Measurements from ENCODE around the gene TMEM131L. TPM values are rescaled to one million over a fixed set of nuclear protein-coding genes. Genes with fewer than 3 reads are reported as not detected.

The TMEM131L gene
- polyA plus RNA-seq, 4 donors: 0.22 to 9.1 (median 1.9) TPM

- FAIRE-seq (no peak), DNase-seq (no peak)
- no peaks in the 10 kb centered on the region for H3K9me3 ChIP-seq (ENCODE audit: control insufficient read depth in 2 of 2, insufficient read depth in 1 of 2, low read depth in 1 of 2, low read length in 1 of 2)
- peaks cover 0 to 37% (median 5%) of the 10 kb centered on the region in 3 donors for H3K36me3 ChIP-seq (ENCODE audit: control insufficient read depth in 3 of 3, insufficient read depth in 2 of 3, low read depth in 1 of 3, low read length in 3 of 3)
- H3K27me3 ChIP-seq (ENCODE audit: control insufficient read depth in 3 of 3, insufficient read depth in 3 of 3, low read length in 3 of 3): no peaks in the 10 kb centered on the region
- 71 to 84% (median 72%) methylated on average over 12 of the region's 12 CpGs for WGBS, 3 donors
- no peak overlapping the region for H3K27ac ChIP-seq (ENCODE audit: low read depth in 1 of 3, low read length in 2 of 3)
- H3K4me3 ChIP-seq (ENCODE audit: low read depth in 1 of 3, low read length in 3 of 3): no peak overlapping the region
- H3K4me1 ChIP-seq (ENCODE audit: control insufficient read depth in 3 of 3, insufficient read depth in 2 of 3, low read depth in 1 of 3, low read length in 2 of 3): no peaks in the 10 kb centered on the region
Measured at GRCh38 chr4:153622778-153623240, 156.6 kb downstream of the TMEM131L start.

DNA sequence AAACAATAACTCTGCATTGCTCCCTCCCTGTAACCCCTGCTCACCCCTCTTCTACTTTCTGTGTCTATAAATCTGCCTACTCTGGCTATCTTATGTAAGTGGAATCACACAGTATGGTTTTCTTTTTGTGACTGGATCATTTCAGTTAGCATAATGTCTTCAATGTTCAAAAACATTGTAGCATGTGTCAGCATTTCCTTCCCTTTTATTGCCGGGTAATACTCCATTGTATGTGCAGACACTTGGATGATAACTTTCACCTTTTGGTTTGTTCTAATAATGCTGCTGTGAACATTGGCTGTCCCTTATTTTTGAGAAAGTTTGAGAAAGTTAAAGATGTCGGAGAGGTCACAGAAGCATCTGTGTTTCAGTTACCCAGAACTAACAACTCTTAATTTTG lies 157.3 kb downstream of the TMEM131L start:
- H3K27ac ChIP-seq (ENCODE audit: low read depth in 1 of 3, low read length in 2 of 3): no peak overlapping the region
- 80 to 93% (median 88%) methylated on average over 2 of the region's 2 CpGs for WGBS, 3 donors
- no peaks in the 10 kb centered on the region for H3K9me3 ChIP-seq (ENCODE audit: control insufficient read depth in 2 of 2, insufficient read depth in 1 of 2, low read depth in 1 of 2, low read length in 1 of 2)
- DNase-seq (no peak), FAIRE-seq (no peak)
- H3K4me1 ChIP-seq (ENCODE audit: control insufficient read depth in 3 of 3, insufficient read depth in 2 of 3, low read depth in 1 of 3, low read length in 2 of 3): no peaks in the 10 kb centered on the region
- peaks cover 0 to 41% (median 5%) of the 10 kb centered on the region in 3 donors for H3K36me3 ChIP-seq (ENCODE audit: control insufficient read depth in 3 of 3, insufficient read depth in 2 of 3, low read depth in 1 of 3, low read length in 3 of 3)
- no peaks in the 10 kb centered on the region for H3K27me3 ChIP-seq (ENCODE audit: control insufficient read depth in 3 of 3, insufficient read depth in 3 of 3, low read length in 3 of 3)
- H3K4me3 ChIP-seq (ENCODE audit: low read depth in 1 of 3, low read length in 3 of 3): no peak overlapping the region

- FAIRE-seq (no peak), DNase-seq (no peak)
- H3K27me3 ChIP-seq (ENCODE audit: control insufficient read depth in 3 of 3, insufficient read depth in 3 of 3, low read length in 3 of 3): no peaks in the 10 kb centered on the region
- peaks cover 0 to 48% (median 0%) of the 10 kb centered on the region in 3 donors for H3K36me3 ChIP-seq (ENCODE audit: control insufficient read depth in 3 of 3, insufficient read depth in 2 of 3, low read depth in 1 of 3, low read length in 3 of 3)
- H3K9me3 ChIP-seq (ENCODE audit: control insufficient read depth in 2 of 2, insufficient read depth in 1 of 2, low read depth in 1 of 2, low read length in 1 of 2): peaks cover 0 to 10% of the 10 kb centered on the region in 2 donors
- H3K4me1 ChIP-seq (ENCODE audit: control insufficient read depth in 3 of 3, insufficient read depth in 2 of 3, low read depth in 1 of 3, low read length in 2 of 3): no peaks in the 10 kb centered on the region
- H3K4me3 ChIP-seq (ENCODE audit: low read depth in 1 of 3, low read length in 3 of 3): no peak overlapping the region
- WGBS, 3 donors: 77 to 97% (median 79%) methylated on average over 8 of the region's 8 CpGs
- no peak overlapping the region for H3K27ac ChIP-seq (ENCODE audit: low read depth in 1 of 3, low read length in 2 of 3)
Measured at GRCh38 chr4:153628796-153629315, 162.7 kb downstream of the TMEM131L start.

DNA sequence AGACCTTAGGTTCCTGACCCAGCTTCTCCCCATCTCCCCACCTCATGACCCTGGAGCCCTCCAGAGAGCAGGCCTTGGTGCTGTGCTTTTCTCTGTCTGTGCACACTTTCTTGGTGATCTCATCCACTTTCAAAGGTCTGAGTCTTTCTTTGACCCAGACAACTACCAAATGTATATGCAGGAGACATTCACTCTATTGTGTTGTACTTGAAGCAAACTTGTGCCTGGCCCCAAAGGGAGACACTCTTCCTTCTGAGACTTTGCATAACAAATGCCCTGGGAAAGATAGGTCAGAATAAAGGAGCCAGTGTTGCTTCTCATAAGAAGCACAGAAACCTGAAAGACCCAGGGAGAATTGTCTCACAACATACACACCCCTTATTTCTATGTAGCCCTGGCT lies 163.6 kb downstream of the TMEM131L start:
- no peaks in the 10 kb centered on the region for H3K4me1 ChIP-seq (ENCODE audit: control insufficient read depth in 3 of 3, insufficient read depth in 2 of 3, low read depth in 1 of 3, low read length in 2 of 3)
- peaks cover 0 to 43% (median 0%) of the 10 kb centered on the region in 3 donors for H3K36me3 ChIP-seq (ENCODE audit: control insufficient read depth in 3 of 3, insufficient read depth in 2 of 3, low read depth in 1 of 3, low read length in 3 of 3)
- no peaks in the 10 kb centered on the region for H3K27me3 ChIP-seq (ENCODE audit: control insufficient read depth in 3 of 3, insufficient read depth in 3 of 3, low read length in 3 of 3)
- FAIRE-seq: no peak
- H3K27ac ChIP-seq (ENCODE audit: low read depth in 1 of 3, low read length in 2 of 3): no peak overlapping the region
- no peak for DNase-seq
- H3K9me3 ChIP-seq (ENCODE audit: control insufficient read depth in 2 of 2, insufficient read depth in 1 of 2, low read depth in 1 of 2, low read length in 1 of 2): peaks cover 0 to 10% of the 10 kb centered on the region in 2 donors
- no peak overlapping the region for H3K4me3 ChIP-seq (ENCODE audit: low read depth in 1 of 3, low read length in 3 of 3)

DNA sequence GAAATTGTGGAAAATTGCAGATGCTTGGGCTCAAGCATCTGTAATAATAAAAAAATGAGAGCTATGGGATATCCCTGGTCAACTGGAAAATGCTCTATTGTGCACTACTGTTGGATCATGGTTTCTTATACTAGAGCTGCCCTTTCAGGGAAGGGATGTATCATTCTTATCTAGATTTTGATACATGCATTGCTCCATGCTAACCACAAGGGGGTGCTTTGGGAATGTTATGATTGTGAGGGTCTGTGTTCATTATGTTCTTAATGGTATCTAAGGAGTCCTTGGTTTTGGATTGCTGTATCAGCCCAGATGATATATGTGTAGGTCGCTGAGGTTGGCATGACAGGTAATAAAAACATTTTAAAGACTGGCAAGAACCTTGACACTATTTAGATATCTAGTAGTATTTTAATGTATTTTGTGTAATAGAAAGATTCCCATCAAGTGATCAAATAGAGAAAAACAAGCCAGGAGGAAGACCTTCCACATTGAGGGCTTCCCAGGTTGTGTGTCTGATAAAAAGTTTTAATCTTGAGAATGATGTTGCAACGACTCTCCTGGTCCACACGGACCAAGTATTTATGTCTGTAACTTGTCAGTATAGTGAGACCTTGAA lies 168.7 kb downstream of the TMEM131L start:
- no peak for FAIRE-seq

DNA sequence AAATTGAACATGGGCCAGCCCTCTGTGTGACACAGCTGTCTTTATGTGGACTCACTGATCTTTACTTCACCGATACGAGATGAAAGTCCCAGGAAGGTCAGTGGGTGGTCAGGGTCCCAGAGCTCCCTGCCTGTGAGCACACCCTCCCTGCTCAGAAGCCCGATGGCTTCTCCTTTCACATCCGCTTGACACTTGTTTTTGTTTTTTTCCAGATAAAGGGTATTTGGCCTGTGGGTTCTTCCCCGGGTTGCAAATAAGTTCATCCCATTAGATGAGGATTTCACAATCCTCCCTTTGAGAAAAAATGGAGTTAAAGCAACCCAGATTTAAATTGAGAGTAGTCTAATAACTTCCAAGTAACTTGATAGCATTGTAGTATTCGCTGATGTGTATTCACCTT lies 169.7 kb downstream of the TMEM131L start:
- Histone ChIP-seq H3K9me3 (ENCODE audit: control insufficient read depth in 2 of 2, insufficient read depth in 1 of 2, low read depth in 1 of 2, low read length in 1 of 2) (peaks cover 0 to 7% of the 10 kb centered on the region in 2 donors), H3K27me3 (ENCODE audit: control insufficient read depth in 3 of 3, insufficient read depth in 3 of 3, low read length in 3 of 3) (no peaks in the 10 kb centered on the region), H3K27ac (ENCODE audit: low read depth in 1 of 3, low read length in 2 of 3) (no peak overlapping the region), H3K36me3 (ENCODE audit: control insufficient read depth in 3 of 3, insufficient read depth in 2 of 3, low read depth in 1 of 3, low read length in 3 of 3) (peaks cover 0 to 25% (median 2%) of the 10 kb centered on the region in 3 donors), H3K4me1 (ENCODE audit: control insufficient read depth in 3 of 3, insufficient read depth in 2 of 3, low read depth in 1 of 3, low read length in 2 of 3) (no peaks in the 10 kb centered on the region), H3K4me3 (ENCODE audit: low read depth in 1 of 3, low read length in 3 of 3) (no peak overlapping the region)
- FAIRE-seq (no peak), DNase-seq (no peak)
- 84 to 94% (median 93%) methylated on average over 6 of the region's 6 CpGs for WGBS, 3 donors

More for the DNA sequence above, 168.7 kb downstream of the TMEM131L start:
- Histone ChIP-seq H3K36me3 (ENCODE audit: control insufficient read depth in 3 of 3, insufficient read depth in 2 of 3, low read depth in 1 of 3, low read length in 3 of 3) (peaks cover 0 to 34% (median 2%) of the 10 kb centered on the region in 3 donors), H3K4me3 (ENCODE audit: low read depth in 1 of 3, low read length in 3 of 3) (no peak overlapping the region), H3K27me3 (ENCODE audit: control insufficient read depth in 3 of 3, insufficient read depth in 3 of 3, low read length in 3 of 3) (no peaks in the 10 kb centered on the region), H3K4me1 (ENCODE audit: control insufficient read depth in 3 of 3, insufficient read depth in 2 of 3, low read depth in 1 of 3, low read length in 2 of 3) (no peaks in the 10 kb centered on the region), H3K9me3 (ENCODE audit: control insufficient read depth in 2 of 2, insufficient read depth in 1 of 2, low read depth in 1 of 2, low read length in 1 of 2) (peaks cover 0 to 10% of the 10 kb centered on the region in 2 donors), H3K27ac (ENCODE audit: low read depth in 1 of 3, low read length in 2 of 3) (no peak overlapping the region)
- DNase-seq: peak; percentile 8 to 21
- WGBS, 3 donors: 87 to 91% (median 90%) methylated on average over 3 of the region's 3 CpGs

GRCh38 chr4:153637201-153637600 lies 171.0 kb downstream of the TMEM131L start:
- no peak for DNase-seq
- no peak for FAIRE-seq
- Histone ChIP-seq H3K9me3 (ENCODE audit: control insufficient read depth in 2 of 2, insufficient read depth in 1 of 2, low read depth in 1 of 2, low read length in 1 of 2) (no peaks in the 10 kb centered on the region), H3K4me1 (ENCODE audit: control insufficient read depth in 3 of 3, insufficient read depth in 2 of 3, low read depth in 1 of 3, low read length in 2 of 3) (no peaks in the 10 kb centered on the region), H3K4me3 (ENCODE audit: low read depth in 1 of 3, low read length in 3 of 3) (no peak overlapping the region), H3K27me3 (ENCODE audit: control insufficient read depth in 3 of 3, insufficient read depth in 3 of 3, low read length in 3 of 3) (no peaks in the 10 kb centered on the region), H3K27ac (ENCODE audit: low read depth in 1 of 3, low read length in 2 of 3) (no peak overlapping the region), H3K36me3 (ENCODE audit: control insufficient read depth in 3 of 3, insufficient read depth in 2 of 3, low read depth in 1 of 3, low read length in 3 of 3) (peaks cover 0 to 19% (median 2%) of the 10 kb centered on the region in 3 donors)
- WGBS, 3 donors: 83 to 95% (median 87%) methylated on average over 3 of the region's 3 CpGs

GRCh38 chr4:153638011-153638410 lies 171.9 kb downstream of the TMEM131L start:
- 96 to 97% (median 97%) methylated on average over 8 of the region's 8 CpGs for WGBS, 3 donors
- Histone ChIP-seq H3K4me1 (ENCODE audit: control insufficient read depth in 3 of 3, insufficient read depth in 2 of 3, low read depth in 1 of 3, low read length in 2 of 3) (no peaks in the 10 kb centered on the region), H3K36me3 (ENCODE audit: control insufficient read depth in 3 of 3, insufficient read depth in 2 of 3, low read depth in 1 of 3, low read length in 3 of 3) (peaks cover 0 to 16% (median 2%) of the 10 kb centered on the region in 3 donors), H3K27me3 (ENCODE audit: control insufficient read depth in 3 of 3, insufficient read depth in 3 of 3, low read length in 3 of 3) (no peaks in the 10 kb centered on the region), H3K9me3 (ENCODE audit: control insufficient read depth in 2 of 2, insufficient read depth in 1 of 2, low read depth in 1 of 2, low read length in 1 of 2) (no peaks in the 10 kb centered on the region), H3K4me3 (ENCODE audit: low read depth in 1 of 3, low read length in 3 of 3) (no peak overlapping the region), H3K27ac (ENCODE audit: low read depth in 1 of 3, low read length in 2 of 3) (no peak overlapping the region)
- FAIRE-seq (no peak), DNase-seq (no peak)

Measured in small intestine (tissue), 7 donors.